Trophoblast cell (in vitro differentiated cells and primary cell): Measurements from ENCODE around the gene EPB42.

ENCODE experiments used
- DNase-seq, 2 donors: peaks; one replicate each; pipeline ENCODE4 v3.0.0-alpha.2; 2016
- H2AFZ ChIP-seq: 2 replicates; pipeline ENCODE4 v1.6.1; 2013; ENCODE audit warnings: low read length, moderate library complexity, mild to moderate bottlenecking; ENCODE audit not compliant: insufficient read depth, poor library complexity
- H2AK5ac ChIP-seq: 2 replicates; pipeline ENCODE4 v1.6.1; 2013; ENCODE audit warnings: mild to moderate bottlenecking, low read length
- H2BK120ac ChIP-seq: 2 replicates; pipeline ENCODE4 v1.6.1; 2013; ENCODE audit warnings: low read length, mild to moderate bottlenecking, moderate library complexity; ENCODE audit not compliant: insufficient read depth, poor library complexity
- H2BK12ac ChIP-seq: 2 replicates; pipeline ENCODE4 v1.6.1; 2013; ENCODE audit warnings: mild to moderate bottlenecking, low read length, moderate library complexity
- H2BK5ac ChIP-seq: 2 replicates; pipeline ENCODE4 v1.6.1; 2013; ENCODE audit warnings: low read length, low read depth, moderate library complexity, mild to moderate bottlenecking; ENCODE audit not compliant: poor library complexity
- H3K14ac ChIP-seq: 2 replicates; pipeline ENCODE4 v1.6.1; 2013; ENCODE audit warnings: mild to moderate bottlenecking, low read length
- H3K18ac ChIP-seq: 2 replicates; pipeline ENCODE4 v1.6.1; 2013; ENCODE audit warnings: mild to moderate bottlenecking, low read length
- H3K23ac ChIP-seq: 2 replicates; pipeline ENCODE4 v1.6.1; 2013; ENCODE audit warnings: low read length
- H3K27ac ChIP-seq: 2 replicates; pipeline ENCODE4 v1.5.1; 2013; ENCODE audit warnings: low read depth, mild to moderate bottlenecking, inconsistent platforms, low read length, moderate library complexity
- H3K27me3 ChIP-seq: 2 replicates; pipeline ENCODE4 v1.6.1; 2013; ENCODE audit warnings: inconsistent platforms, mild to moderate bottlenecking, low read length, moderate library complexity; ENCODE audit not compliant: insufficient read depth
- H3K36me3 ChIP-seq, 2 experiments: 1 replicate in 1 of 2; 2 replicates in 1 of 2; pipeline ENCODE4 v1.6.1; 2013; ENCODE audit warnings: low read length in 2 of 2, mild to moderate bottlenecking in 2 of 2, moderate library complexity in 1 of 2; ENCODE audit not compliant: insufficient read depth in 2 of 2, control insufficient read depth in 1 of 2
- H3K4ac ChIP-seq: 2 replicates; pipeline ENCODE4 v1.6.1; 2013; ENCODE audit warnings: low read depth, mild to moderate bottlenecking, low read length, moderate library complexity
- H3K4me1 ChIP-seq, 2 experiments: 1 replicate in 1 of 2; 2 replicates in 1 of 2; pipeline ENCODE4 v1.6.1; 2013; ENCODE audit warnings: low read length in 2 of 2, mild to moderate bottlenecking in 2 of 2, moderate library complexity in 1 of 2; ENCODE audit not compliant: insufficient read depth in 2 of 2, control insufficient read depth in 1 of 2
- H3K4me2 ChIP-seq: 2 replicates; pipeline ENCODE4 v1.6.1; 2013; ENCODE audit warnings: inconsistent platforms, mild to moderate bottlenecking, low read length, moderate library complexity
- H3K4me3 ChIP-seq: 2 replicates; pipeline ENCODE4 v1.5.1; 2013; ENCODE audit warnings: mild to moderate bottlenecking, low read depth, low read length, inconsistent platforms
- H3K79me1 ChIP-seq: one replicate; pipeline ENCODE4 v1.6.1; 2013; ENCODE audit warnings: low read length
- H3K79me2 ChIP-seq: 2 replicates; pipeline ENCODE4 v1.6.1; 2013; ENCODE audit warnings: low read length, mild to moderate bottlenecking; ENCODE audit not compliant: control insufficient read depth, insufficient read depth, poor library complexity
- H3K9ac ChIP-seq: 2 replicates; pipeline ENCODE4 v1.6.1; 2013; ENCODE audit warnings: mild to moderate bottlenecking, low read length
- H3K9me3 ChIP-seq: 2 replicates; pipeline ENCODE4 v1.6.1; 2013; ENCODE audit warnings: low read depth, mild to moderate bottlenecking, control low read depth, inconsistent platforms, low read length; ENCODE audit not compliant: insufficient read depth
- H4K12ac ChIP-seq: 2 replicates; pipeline ENCODE4 v1.6.1; 2013; ENCODE audit warnings: low read depth, mild to moderate bottlenecking, low read length, moderate library complexity
- H4K8ac ChIP-seq: 2 replicates; pipeline ENCODE4 v1.6.1; 2013; ENCODE audit warnings: low read depth, mild to moderate bottlenecking, low read length, moderate library complexity
- H4K91ac ChIP-seq: one replicate; pipeline ENCODE4 v1.6.1; 2013; ENCODE audit warnings: low read depth, mild to moderate bottlenecking, low read length, moderate library complexity
- WGBS: extraction: QIAGEN DNeasy Blood & Tissue Kit; methylation state at CpG from one replicate; pipeline ENCODE4 v1.1.7; 2013; ENCODE audit warnings: missing lambda C conversion rate; ENCODE audit not compliant: insufficient read length, insufficient coverage; ENCODE audit errors: extremely low coverage; 5-methylcytosine and 5-hydroxymethylcytosine counted together

The EPB42 gene

DNA sequence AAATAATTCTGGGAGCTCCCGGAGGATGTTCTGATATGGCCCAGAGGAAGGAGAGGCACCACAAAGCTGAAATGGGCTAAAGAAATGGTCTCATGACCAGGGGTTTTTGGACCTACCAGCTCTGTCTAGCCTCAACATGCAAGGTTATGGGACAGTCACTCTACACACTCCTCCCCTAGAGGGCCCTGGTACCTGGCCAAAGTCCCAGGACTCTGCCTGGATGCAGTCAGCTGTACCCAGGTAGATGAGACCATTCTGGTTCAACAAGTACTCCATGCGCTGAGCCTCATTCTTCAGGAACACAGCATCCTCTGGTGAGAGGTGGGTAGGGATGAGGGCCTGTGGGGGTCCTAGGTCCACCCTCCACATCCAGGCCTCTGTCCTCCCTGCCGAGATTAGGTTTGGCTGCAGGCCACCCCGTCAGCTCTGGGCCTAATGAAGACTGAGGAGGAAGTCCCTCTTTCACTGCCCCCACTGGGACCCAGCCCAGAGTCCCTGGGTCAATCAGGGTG, 9.5 kb downstream of the EPB42 start:
- Histone ChIP-seq H3K9me3 (no peaks in the 10 kb centered on the region), H3K36me3 (no peaks in the 10 kb centered on the region), H3K9ac (no peak overlapping the region), H3K14ac (no peak overlapping the region), H3K18ac (no peak overlapping the region), H4K91ac (no peak overlapping the region), H3K4me1 (no peaks in the 10 kb centered on the region), H2AFZ (no peak overlapping the region), H4K12ac (no peak overlapping the region), H2BK120ac (no peak overlapping the region), H3K23ac (no peak overlapping the region), H2BK12ac (no peak overlapping the region), H4K8ac (no peak overlapping the region), H3K4me3 (no peak overlapping the region), H3K27me3 (no peaks in the 10 kb centered on the region), H2AK5ac (no peak overlapping the region), H3K79me2 (no peaks in the 10 kb centered on the region), H3K4me2 (no peak overlapping the region), H3K79me1 (no peaks in the 10 kb centered on the region), H2BK5ac (no peak overlapping the region), H3K27ac (no peak overlapping the region), H3K4ac (no peak overlapping the region)
- WGBS, result no CpG with 5 or more reads among the region's 4 CpGs
- DNase-seq, result peak in 1 of 2 donors; percentile 17

DNA sequence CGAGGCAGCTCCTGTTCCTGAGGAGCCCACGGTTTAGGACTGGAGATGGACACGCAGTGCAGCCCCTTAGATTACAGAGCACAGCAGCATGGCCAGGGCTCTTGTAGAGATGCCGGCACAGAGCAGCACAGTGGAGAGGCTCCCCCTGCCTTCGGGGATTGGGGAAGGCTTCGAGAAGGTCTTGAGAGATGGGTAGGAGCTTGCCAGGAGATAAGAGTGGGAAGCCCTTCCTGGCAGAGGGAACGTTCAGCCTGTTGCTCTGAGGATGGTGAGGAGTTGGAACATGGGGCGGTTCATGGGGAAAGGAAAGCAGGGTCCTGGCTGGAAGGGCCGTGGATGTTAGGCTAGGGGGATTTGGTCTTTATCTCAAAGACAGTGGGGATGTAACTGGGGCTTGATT, 10.0 kb downstream of the EPB42 start:
- Histone ChIP-seq H3K14ac (no peak overlapping the region), H2AFZ (no peak overlapping the region), H3K79me2 (no peaks in the 10 kb centered on the region), H3K4me1 (no peaks in the 10 kb centered on the region), H3K27me3 (no peaks in the 10 kb centered on the region), H4K12ac (no peak overlapping the region), H3K27ac (no peak overlapping the region), H3K18ac (no peak overlapping the region), H3K79me1 (no peaks in the 10 kb centered on the region), H3K4me2 (no peak overlapping the region), H2BK5ac (no peak overlapping the region), H4K91ac (no peak overlapping the region), H3K36me3 (no peaks in the 10 kb centered on the region), H2BK120ac (no peak overlapping the region), H3K9ac (no peak overlapping the region), H3K4me3 (no peak overlapping the region), H3K23ac (no peak overlapping the region), H2AK5ac (no peak overlapping the region), H4K8ac (no peak overlapping the region), H2BK12ac (no peak overlapping the region), H3K9me3 (no peaks in the 10 kb centered on the region), H3K4ac (no peak overlapping the region)
- WGBS, result no CpG with 5 or more reads among the region's 9 CpGs
- no peak for DNase-seq

GRCh38 chr15:43210172-43210745, 10.6 kb downstream of the EPB42 start:
- H4K8ac ChIP-seq, result no peak overlapping the region
- no peak overlapping the region for H3K23ac ChIP-seq
- H3K4me2 ChIP-seq, result no peak overlapping the region
- no peaks in the 10 kb centered on the region for H3K79me2 ChIP-seq
- H3K14ac ChIP-seq, result no peak overlapping the region
- H3K18ac ChIP-seq, result no peak overlapping the region
- H3K9me3 ChIP-seq, result no peaks in the 10 kb centered on the region
- H3K36me3 ChIP-seq, result no peaks in the 10 kb centered on the region
- H2BK5ac ChIP-seq, result no peak overlapping the region
- no peaks in the 10 kb centered on the region for H3K27me3 ChIP-seq
- H3K9ac ChIP-seq, result no peak overlapping the region
- no CpG with 5 or more reads among the region's 15 CpGs for WGBS
- no peaks in the 10 kb centered on the region for H3K4me1 ChIP-seq
- no peaks in the 10 kb centered on the region for H3K79me1 ChIP-seq
- H3K27ac ChIP-seq, result no peak overlapping the region
- DNase-seq, result no peak
- H4K12ac ChIP-seq, result no peak overlapping the region
- no peak overlapping the region for H3K4ac ChIP-seq
- H2BK120ac ChIP-seq, result no peak overlapping the region
- H4K91ac ChIP-seq, result no peak overlapping the region
- no peak overlapping the region for H2BK12ac ChIP-seq
- H3K4me3 ChIP-seq, result no peak overlapping the region
- no peak overlapping the region for H2AFZ ChIP-seq
- H2AK5ac ChIP-seq, result no peak overlapping the region

DNA sequence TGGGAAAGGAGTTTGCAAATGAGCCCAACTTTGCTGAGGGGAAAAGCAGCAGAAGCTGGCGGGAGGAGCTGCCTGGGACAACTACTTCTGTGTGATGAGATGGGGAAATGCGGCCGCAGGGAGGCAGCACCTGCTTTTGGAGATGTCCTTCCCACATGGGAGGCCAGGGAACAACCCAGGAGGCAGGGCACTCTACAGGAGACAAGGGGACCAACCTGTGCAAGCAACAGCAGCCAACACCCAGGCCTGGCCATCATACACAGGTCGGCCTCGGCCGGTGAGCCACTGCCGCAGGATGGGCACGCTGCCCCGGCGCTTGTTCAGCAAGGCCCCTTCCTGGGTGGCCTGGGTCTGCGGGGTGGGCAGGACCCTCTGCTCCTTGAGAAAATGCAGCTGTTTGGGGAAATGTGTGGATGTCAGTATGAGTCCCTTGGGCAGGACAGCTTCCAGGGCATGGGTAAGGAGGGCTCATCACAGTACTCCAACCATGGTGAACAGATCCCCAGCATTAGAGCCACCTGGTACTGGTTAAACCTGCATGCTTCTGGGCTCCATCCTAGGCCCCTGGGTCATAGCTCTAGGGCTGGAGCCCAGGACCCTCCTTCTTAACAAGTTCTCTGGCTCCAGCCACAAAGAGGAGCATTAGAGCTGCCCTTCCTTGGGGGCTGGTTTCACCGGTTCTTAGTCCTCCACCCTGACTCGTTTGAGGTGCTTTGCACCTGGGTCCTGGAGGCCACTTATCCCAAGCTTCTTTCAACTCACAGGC, 11.6 kb downstream of the EPB42 start:
- no peak overlapping the region for H2AK5ac ChIP-seq
- no peak overlapping the region for H3K4me2 ChIP-seq
- no peak overlapping the region for H4K91ac ChIP-seq
- no peak overlapping the region for H2BK120ac ChIP-seq
- H3K4me3 ChIP-seq, result no peak overlapping the region
- no peak overlapping the region for H4K12ac ChIP-seq
- no peak overlapping the region for H3K18ac ChIP-seq
- no peaks in the 10 kb centered on the region for H3K27me3 ChIP-seq
- no CpG with 5 or more reads among the region's 13 CpGs for WGBS
- no peak overlapping the region for H3K23ac ChIP-seq
- no peak overlapping the region for H2BK12ac ChIP-seq
- H3K9me3 ChIP-seq, result no peaks in the 10 kb centered on the region
- DNase-seq, result peak; percentile 33 to 56
- no peak overlapping the region for H3K4ac ChIP-seq
- no peak overlapping the region for H3K14ac ChIP-seq
- H3K27ac ChIP-seq, result no peak overlapping the region
- no peaks in the 10 kb centered on the region for H3K79me1 ChIP-seq
- H3K9ac ChIP-seq, result no peak overlapping the region
- no peaks in the 10 kb centered on the region for H3K79me2 ChIP-seq
- no peaks in the 10 kb centered on the region for H3K36me3 ChIP-seq
- no peak overlapping the region for H2AFZ ChIP-seq
- H3K4me1 ChIP-seq, result no peaks in the 10 kb centered on the region
- H4K8ac ChIP-seq, result no peak overlapping the region
- H2BK5ac ChIP-seq, result no peak overlapping the region
